ENCODE results near the gene CNTLN. TPM values are rescaled to one million over a fixed set of nuclear protein-coding genes. Genes with fewer than 3 reads are reported as not detected.
A peak's percentile ranks its signal among the peaks of the same experiment; 100 is the strongest.

The CNTLN gene, protein sequence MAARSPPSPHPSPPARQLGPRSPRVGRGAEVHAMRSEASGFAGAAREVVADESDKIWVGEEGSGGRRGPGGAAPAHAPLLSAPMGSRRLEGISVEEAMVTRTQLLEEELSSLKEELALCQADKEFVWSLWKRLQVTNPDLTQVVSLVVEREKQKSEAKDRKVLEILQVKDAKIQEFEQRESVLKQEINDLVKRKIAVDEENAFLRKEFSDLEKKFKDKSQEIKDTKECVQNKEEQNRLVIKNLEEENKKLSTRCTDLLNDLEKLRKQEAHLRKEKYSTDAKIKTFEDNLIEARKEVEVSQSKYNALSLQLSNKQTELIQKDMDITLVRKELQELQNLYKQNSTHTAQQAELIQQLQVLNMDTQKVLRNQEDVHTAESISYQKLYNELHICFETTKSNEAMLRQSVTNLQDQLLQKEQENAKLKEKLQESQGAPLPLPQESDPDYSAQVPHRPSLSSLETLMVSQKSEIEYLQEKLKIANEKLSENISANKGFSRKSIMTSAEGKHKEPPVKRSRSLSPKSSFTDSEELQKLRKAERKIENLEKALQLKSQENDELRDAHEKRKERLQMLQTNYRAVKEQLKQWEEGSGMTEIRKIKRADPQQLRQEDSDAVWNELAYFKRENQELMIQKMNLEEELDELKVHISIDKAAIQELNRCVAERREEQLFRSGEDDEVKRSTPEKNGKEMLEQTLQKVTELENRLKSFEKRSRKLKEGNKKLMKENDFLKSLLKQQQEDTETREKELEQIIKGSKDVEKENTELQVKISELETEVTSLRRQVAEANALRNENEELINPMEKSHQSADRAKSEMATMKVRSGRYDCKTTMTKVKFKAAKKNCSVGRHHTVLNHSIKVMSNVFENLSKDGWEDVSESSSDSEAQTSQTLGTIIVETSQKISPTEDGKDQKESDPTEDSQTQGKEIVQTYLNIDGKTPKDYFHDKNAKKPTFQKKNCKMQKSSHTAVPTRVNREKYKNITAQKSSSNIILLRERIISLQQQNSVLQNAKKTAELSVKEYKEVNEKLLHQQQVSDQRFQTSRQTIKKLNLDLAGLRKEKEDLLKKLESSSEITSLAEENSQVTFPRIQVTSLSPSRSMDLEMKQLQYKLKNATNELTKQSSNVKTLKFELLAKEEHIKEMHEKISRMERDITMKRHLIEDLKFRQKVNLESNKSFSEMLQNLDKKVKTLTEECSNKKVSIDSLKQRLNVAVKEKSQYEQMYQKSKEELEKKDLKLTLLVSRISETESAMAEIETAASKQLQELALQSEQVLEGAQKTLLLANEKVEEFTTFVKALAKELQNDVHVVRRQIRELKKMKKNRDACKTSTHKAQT (N-terminal part only)
- polyA plus RNA-seq (ENCODE audit: insufficient read length) = 14.4 TPM
- long read RNA-seq, donor 1 = 0 reads
- long read RNA-seq, donor 2 = 0 reads
- long read RNA-seq, donor 3, full-length matches to known transcripts = 2 of 2 reads
- long read RNA-seq, donor 3, partial matches to known transcripts = 0 of 2 reads
- long read RNA-seq, donor 3, other reads (novel, unspliced or antisense) = 0 of 2 reads
- long read RNA-seq, donor 4, full-length matches to known transcripts = 1 of 1 reads
- long read RNA-seq, donor 4, partial matches to known transcripts = 0 of 1 reads
- long read RNA-seq, donor 4, other reads (novel, unspliced or antisense) = 0 of 1 reads
- long read RNA-seq, donor 5, full-length matches to known transcripts = 2 of 2 reads
- long read RNA-seq, donor 5, partial matches to known transcripts = 0 of 2 reads
- long read RNA-seq, donor 5, other reads (novel, unspliced or antisense) = 0 of 2 reads
- long read RNA-seq, donor 6 = 0 reads
- long read RNA-seq, donor 7, partial matches to known transcripts = 0 of 1 reads
- long read RNA-seq, donor 7, other reads (novel, unspliced or antisense) = 0 of 1 reads
- long read RNA-seq, donor 8 = 0 reads

- DNase-seq = peak; percentile 93
Measured at GRCh38 chr9:17134396-17135294, at the start of gene CNTLN. CNTLN (plus strand) TSS chr9:17135040; CDS start chr9:17135066, 26 bp downstream.

DNA sequence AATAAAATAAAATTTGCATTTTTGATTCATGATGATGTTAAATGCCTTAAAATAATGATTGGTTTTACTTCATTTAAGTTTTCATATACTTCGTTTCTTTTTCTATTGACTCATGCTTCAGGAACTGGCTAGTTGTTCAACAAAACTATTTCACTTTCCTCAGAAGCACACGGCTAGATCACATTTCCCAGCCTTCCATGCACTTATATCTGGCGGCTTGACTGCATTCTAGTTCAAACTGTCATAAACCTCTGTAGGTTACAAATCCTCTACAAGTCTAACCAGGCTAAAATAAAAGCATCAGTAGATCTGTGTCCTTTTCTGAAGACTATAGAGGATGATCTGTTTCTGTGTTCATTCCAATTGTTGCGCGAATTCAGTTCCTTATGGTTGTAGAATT, 46.3 kb upstream of the CNTLN start:
- DNase-seq = no peak

DNA sequence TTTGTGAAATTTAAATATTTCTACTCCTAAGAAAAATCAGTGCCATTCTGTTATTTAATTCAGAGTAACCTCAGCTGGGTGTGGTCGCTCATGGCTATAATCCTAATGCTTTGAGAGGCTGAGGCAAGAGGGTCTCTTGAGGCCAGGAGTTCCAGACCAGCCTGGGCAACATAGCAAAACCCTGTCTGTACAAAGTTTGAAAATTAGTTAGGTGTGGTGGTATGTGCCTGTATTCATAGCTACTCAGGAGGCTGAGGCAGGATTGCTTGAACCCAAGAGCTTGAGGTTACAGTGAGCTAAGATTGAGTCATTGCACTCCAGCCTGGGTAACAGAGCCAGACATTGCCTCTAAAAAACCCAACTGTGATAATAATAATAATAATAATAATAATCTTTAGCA, 44.8 kb upstream of the CNTLN start:
- DNase-seq = no peak

DNA sequence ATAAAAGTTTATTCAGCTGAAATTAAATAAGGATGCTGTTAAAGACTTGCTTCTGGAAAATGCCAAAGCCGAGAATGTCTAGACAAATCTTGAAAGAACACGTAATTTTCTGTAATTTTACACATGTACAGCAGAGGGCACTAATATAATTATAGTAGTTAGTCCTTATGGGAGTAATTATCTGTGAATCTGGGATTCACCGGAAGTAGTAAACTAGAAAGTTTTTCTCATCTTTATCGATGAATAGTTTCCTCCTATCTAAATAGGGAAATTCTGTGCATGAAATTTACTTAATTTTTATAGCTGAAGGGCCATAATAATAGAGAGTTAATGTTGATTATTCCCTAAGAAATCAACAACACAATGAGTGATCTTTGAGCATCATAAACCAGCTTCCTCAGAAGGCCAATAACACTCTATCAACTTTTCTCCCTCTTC, 18.4 kb upstream of the CNTLN start:
- DNase-seq = peak; percentile 12

DNA sequence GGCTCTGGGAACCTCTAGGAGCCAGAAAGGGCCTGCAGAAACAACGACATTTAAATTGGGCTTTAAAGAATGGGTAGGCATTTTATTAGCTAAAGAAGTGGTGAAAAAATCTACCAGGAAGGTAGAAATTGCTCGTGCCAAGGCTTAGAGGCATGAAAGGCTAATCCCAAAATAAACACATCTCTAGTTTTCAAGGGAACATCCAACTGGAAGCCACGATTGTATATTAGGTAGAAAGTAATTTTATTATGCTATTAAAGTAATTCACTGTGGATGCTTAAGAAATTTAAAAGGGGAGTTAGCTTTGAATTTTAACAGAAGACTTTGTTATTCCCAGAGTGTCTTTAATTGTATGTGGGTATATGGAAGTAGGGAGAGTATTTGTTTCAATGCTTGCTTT, 17.5 kb upstream of the CNTLN start:
- DNase-seq = no peak

- DNase-seq = no peak
Measured at GRCh38 chr9:17120203-17120602, 14.6 kb upstream of the CNTLN start.

- DNase-seq = no peak
Measured at GRCh38 chr9:17121264-17121663, 13.6 kb upstream of the CNTLN start.

GRCh38 chr9:17130291-17130690, 4.5 kb upstream of the CNTLN start:
- no peak for DNase-seq

GRCh38 chr9:17130725-17131124, 4.1 kb upstream of the CNTLN start:
- DNase-seq = no peak

DNA sequence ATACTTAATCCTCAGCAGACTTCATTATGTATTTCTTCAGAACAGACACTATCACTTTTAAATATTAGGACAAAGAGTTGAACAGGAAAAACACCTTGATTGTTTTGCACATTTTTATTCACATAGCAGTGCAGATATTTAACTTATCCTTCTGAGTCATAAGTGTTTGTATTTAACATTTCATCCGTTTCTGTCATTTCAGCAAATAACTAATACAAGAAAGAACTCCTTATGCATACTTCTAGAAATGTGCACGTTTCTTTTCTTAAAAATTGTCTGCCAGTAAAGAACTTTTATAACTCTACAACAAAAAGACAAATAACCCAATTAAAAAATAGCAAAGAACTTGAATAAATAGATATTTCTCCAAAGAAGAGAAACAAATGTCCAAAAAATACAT, 3.3 kb upstream of the CNTLN start:
- DNase-seq = no peak

- peak; percentile 49 for DNase-seq
Measured at GRCh38 chr9:17135295-17136160, 688 bp downstream of the CNTLN start.

GRCh38 chr9:17137566-17137965, 2.7 kb downstream of the CNTLN start:
- DNase-seq = no peak

- DNase-seq = no peak
Measured at GRCh38 chr9:17138503-17138902, 3.7 kb downstream of the CNTLN start.

DNA sequence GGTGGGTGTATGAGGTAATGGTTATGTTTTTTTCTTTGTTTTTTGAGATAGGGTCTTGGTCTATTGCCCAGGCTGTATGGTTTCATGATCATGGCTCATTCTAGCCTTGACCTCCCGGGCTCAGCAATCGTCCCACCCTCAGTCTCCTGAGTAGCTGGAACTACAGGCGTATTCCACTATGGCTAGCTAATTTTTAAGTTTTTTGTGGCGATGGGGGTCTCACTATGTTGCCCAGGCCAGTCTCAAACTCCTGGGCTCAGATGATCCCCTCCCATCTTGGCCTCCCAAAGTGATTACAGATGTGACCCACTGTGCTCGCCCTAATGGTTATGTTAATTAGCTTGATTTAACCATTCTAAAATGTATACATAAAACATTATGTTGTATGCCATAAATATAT, 5.6 kb downstream of the CNTLN start:
- DNase-seq = no peak

DNA sequence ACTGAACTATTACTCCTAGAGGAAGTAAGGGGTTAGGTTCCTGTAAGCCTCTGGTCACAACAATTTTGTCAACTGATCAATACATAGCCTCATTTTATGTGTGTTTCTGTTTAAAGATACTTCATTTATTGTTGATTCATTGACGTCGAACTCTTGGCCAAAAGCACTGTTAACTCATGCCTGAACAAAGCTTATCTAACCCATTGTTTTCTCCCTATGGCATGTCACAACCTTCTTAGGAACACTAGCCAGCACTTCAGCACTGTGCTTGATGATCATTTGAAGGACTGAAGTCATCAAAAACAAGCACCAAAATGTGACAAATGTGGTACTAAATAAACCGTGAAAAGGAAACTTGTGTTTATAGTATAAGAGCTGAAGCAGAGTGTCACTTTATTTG, 13.5 kb downstream of the CNTLN start:
- no peak for DNase-seq

GRCh38 chr9:17159469-17159868, 24.6 kb downstream of the CNTLN start:
- no peak for DNase-seq

DNA sequence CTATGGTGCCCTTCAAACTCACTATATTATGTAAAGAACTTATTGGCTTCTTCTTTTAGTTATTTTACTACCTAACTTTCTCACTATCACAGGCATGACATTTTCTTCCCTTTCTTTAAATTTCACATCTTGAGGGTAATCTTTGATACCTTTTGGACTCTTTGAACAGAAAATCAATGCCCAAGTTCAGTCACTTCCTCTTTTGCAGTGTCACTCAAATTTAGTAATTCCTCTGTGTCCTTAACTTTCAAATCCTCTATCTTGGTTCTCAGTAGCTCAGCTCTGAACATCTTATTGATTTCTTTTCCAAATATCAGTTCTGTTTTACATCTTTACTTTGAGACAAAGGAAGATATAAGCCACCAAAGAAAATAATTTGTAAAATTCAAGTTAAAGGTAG, 25.5 kb downstream of the CNTLN start:
- no peak for DNase-seq

DNA sequence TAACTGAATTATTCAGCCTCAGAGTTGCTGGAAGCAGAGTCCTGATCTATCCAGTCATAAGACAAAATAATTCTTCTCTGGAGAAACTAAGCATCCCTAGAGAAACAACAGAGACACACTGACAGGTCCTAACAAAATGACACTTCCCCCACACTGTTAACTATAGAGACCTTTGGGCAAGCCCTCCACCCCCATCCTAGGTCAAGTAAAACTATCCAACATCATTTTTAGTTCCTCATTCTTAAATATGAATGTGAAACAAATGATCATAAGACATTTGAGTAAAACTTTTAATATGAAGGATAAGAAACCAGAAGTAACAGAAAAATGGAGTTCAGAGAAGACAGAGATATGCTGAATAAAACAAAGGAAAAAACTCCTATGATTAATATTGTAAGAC, 30.9 kb downstream of the CNTLN start:
- DNase-seq = no peak

DNA sequence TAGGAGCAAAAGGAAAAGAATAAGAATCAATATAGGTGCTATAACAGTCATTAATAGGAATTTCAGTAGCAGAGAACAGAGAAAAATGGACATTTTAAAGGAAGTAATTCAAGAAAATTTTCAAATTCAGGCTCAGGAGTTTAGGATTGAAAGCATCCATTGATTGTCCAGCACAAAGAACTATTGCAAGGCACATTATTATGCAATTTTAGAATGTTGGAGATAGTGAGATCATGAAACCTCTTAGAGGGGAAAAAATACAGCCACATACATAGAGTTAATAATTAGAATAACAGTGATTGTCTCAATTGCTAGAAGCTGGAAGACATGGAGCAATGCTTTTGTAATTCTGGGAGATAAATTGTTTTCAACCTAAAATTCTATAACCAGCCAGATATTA, 31.5 kb downstream of the CNTLN start:
- DNase-seq = no peak

All from left kidney (tissue), 8 donors.